ENCODE results near the gene WHAMM.

DNA sequence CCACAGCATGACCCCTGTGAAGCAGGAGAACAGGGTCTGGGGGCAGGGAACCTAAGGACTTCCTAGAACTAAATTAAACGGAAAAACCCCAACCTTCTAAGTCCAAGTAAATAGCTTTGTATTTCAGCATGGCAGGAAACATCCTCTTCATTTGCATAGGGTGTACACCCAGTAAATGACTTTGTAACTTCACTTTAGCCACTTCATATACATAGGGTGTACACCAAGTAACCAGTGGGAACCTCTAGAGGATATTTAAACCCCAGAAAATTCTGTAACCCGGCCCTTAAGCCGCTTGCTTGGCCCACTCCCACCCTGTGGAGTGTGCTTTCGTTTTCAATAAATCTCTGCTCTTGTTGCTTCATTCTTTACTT is 45.3 kb upstream of the WHAMM start:
- TF ChIP-seq, protein P1, sequence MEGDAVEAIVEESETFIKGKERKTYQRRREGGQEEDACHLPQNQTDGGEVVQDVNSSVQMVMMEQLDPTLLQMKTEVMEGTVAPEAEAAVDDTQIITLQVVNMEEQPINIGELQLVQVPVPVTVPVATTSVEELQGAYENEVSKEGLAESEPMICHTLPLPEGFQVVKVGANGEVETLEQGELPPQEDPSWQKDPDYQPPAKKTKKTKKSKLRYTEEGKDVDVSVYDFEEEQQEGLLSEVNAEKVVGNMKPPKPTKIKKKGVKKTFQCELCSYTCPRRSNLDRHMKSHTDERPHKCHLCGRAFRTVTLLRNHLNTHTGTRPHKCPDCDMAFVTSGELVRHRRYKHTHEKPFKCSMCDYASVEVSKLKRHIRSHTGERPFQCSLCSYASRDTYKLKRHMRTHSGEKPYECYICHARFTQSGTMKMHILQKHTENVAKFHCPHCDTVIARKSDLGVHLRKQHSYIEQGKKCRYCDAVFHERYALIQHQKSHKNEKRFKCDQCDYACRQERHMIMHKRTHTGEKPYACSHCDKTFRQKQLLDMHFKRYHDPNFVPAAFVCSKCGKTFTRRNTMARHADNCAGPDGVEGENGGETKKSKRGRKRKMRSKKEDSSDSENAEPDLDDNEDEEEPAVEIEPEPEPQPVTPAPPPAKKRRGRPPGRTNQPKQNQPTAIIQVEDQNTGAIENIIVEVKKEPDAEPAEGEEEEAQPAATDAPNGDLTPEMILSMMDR (IDR thresholded peaks at IDR 0.05): no peak
- no peak for TF ChIP-seq POLR2A (IDR thresholded peaks at IDR 0.05)

Data from adrenal gland (tissue), 5 donors.